ENCODE measurements around the gene MRPS17. TPM values are rescaled to one million over a fixed set of nuclear protein-coding genes. Genes with fewer than 3 reads are reported as not detected.

MRPS17 gene
- total RNA-seq (10 to 100 TPM in 1 of 2 donors, 1 to 10 TPM in 1; 9.8 to 14.8 TPM), polyA plus RNA-seq (ENCODE audit: insufficient read length in 6 of 6) (10 to 100 TPM; 12.4 to 16.5 (median 13.9) TPM)
- long read RNA-seq, donor 1, transcript MRPS17-201 (3 exons, 1,845 nt) = major isoform, 20 of 20 reads
- long read RNA-seq, donor 1, partial matches to known transcripts = 0 of 20 reads
- long read RNA-seq, donor 1, other reads (novel, unspliced or antisense) = 0 of 20 reads
- long read RNA-seq, donor 2, transcript MRPS17-201 (3 exons, 1,845 nt) = major isoform, 18 of 25 reads
- long read RNA-seq, donor 2, partial matches to known transcripts = 7 of 25 reads
- long read RNA-seq, donor 2, other reads (novel, unspliced or antisense) = 0 of 25 reads
- long read RNA-seq, donor 3, transcript MRPS17-201 (3 exons, 1,845 nt) = major isoform, 19 of 20 reads
- long read RNA-seq, donor 3, partial matches to known transcripts = 0 of 20 reads
- long read RNA-seq, donor 3, other reads (novel, unspliced or antisense) = 0 of 20 reads
- long read RNA-seq, donor 4, transcript MRPS17-201 (3 exons, 1,845 nt) = major isoform, 21 of 23 reads
- long read RNA-seq, donor 4, partial matches to known transcripts = 2 of 23 reads
- long read RNA-seq, donor 4, other reads (novel, unspliced or antisense) = 0 of 23 reads
- long read RNA-seq, donor 5, transcript MRPS17-201 (3 exons, 1,845 nt) = major isoform, 24 of 34 reads
- long read RNA-seq, donor 5, partial matches to known transcripts = 10 of 34 reads
- long read RNA-seq, donor 5, other reads (novel, unspliced or antisense) = 0 of 34 reads
- long read RNA-seq, donor 6, transcript MRPS17-201 (3 exons, 1,845 nt) = major isoform, 27 of 27 reads
- long read RNA-seq, donor 6, partial matches to known transcripts = 0 of 27 reads
- long read RNA-seq, donor 6, other reads (novel, unspliced or antisense) = 0 of 27 reads
- long read RNA-seq, donor 7, partial matches to known transcripts = 0 of 4 reads
- long read RNA-seq, donor 7, other reads (novel, unspliced or antisense) = 0 of 4 reads
- long read RNA-seq, donor 8, transcript MRPS17-201 (3 exons, 1,845 nt) = major isoform, 5 of 5 reads
- long read RNA-seq, donor 8, partial matches to known transcripts = 0 of 5 reads
- long read RNA-seq, donor 8, other reads (novel, unspliced or antisense) = 0 of 5 reads
- long read RNA-seq, donor 9 = 0 reads
- long read RNA-seq, donor 10, transcript MRPS17-201 (3 exons, 1,845 nt) = major isoform, 15 of 17 reads
- long read RNA-seq, donor 10, partial matches to known transcripts = 0 of 17 reads
- long read RNA-seq, donor 10, other reads (novel, unspliced or antisense) = 2 of 17 reads
- long read RNA-seq, donor 11, transcript MRPS17-201 (3 exons, 1,845 nt) = major isoform, 24 of 24 reads
- long read RNA-seq, donor 11, partial matches to known transcripts = 0 of 24 reads
- long read RNA-seq, donor 11, other reads (novel, unspliced or antisense) = 0 of 24 reads
- long read RNA-seq, donor 12, transcript MRPS17-201 (3 exons, 1,845 nt) = major isoform, 9 of 9 reads
- long read RNA-seq, donor 12, partial matches to known transcripts = 0 of 9 reads
- long read RNA-seq, donor 12, other reads (novel, unspliced or antisense) = 0 of 9 reads

DNA sequence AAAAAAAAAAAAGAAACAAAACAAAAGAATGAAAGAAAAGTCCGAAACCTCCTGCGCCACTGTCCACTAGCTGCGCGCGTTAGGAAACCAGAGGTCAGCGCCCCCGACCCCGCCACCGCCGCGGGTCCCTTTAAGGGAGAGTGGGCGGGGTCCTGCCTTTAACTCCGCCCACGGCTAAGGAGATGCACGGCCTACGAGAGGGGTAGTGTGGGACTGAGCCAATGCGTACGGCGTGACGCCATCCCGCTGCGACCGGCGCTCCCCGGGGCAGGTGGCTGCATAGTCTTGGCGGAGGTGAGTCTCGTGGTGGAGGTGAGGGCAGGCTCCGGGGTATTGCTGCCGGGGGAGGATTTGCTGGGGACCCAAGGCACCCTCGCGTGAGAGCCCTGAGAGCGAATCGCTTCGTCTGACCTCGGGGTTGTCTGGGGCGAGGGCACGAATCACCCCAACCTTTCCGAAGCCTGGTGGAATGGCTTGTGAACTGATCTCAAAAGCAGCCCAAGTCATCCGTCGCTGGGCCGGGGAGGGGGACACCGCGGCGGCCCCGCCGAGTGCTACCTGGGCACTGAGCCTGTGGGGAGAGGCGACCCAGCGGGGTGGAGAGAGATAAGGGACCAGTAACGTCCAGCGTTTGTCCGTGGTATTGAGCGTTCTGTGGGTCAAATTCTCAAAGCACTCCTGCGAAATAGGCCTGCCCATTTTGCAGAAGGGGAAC lies at the start of gene MRPS17:
Gene MRPS17 (plus strand): TSS at position 241 of the 715 bp plus-strand sequence. CDS start 1,319 bp downstream, outside the sequence.
- Histone ChIP-seq H3K4me3 (peak within 1 kb of the TSS; percentile 84 to 91), H3K27ac (peak within 1 kb of the TSS in 1 of 2 donors; percentile 74), H3K4me1 (peaks cover 0 to 14% of the 10 kb centered on the region in 2 donors), H3K27me3 (no peaks in the 10 kb centered on the region), H3K36me3 (peaks cover 0 to 30% of the 10 kb centered on the region in 2 donors), H3K9me3 (no peaks in the 10 kb centered on the region)
- no peak for TF ChIP-seq CTCF (IDR thresholded peaks at IDR 0.05)
- DNase-seq = peak; percentile 79 to 98 (median 93)
- intact Hi-C loops (cut with DNase I) = no loop called here
- peak; percentile 100 for ATAC-seq

- Histone ChIP-seq H3K4me1 (no peaks in the 10 kb centered on the region), H3K9me3 (peaks cover 0 to 6% of the 10 kb centered on the region in 2 donors), H3K27me3 (no peaks in the 10 kb centered on the region), H3K36me3 (peaks cover 0 to 17% of the 10 kb centered on the region in 2 donors), H3K27ac (no peak overlapping the region), H3K4me3 (no peak overlapping the region)
- DNase-seq (no peak), ATAC-seq (no peak)
- no peak for TF ChIP-seq CTCF (IDR thresholded peaks at IDR 0.05)
- intact Hi-C loops (cut with DNase I) = no loop called here
These were observed 47.5 kb upstream of the MRPS17 start for GRCh38 chr7:55903985-55904759.

DNA sequence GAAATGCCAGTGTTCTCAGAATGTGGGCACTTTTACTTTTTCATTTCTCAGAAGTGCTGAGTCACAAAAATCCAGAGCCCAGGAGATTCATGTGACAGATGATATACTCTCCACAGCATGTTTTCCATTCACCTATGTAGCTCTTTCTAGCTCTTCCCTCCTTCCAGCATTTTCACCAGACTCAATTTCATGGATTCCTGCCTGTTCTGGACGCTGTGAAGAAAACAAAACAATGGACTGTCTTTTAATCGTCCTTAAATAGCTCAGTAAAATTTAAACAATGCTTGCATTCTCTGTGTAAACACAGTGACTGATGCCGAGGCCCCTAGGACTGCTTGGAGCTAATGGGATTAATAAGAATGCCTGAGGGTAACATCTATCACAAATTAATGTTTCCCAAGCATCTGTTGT lies 38.9 kb upstream of the MRPS17 start:
- DNase-seq (no peak), ATAC-seq (no peak)
- H3K4me1 ChIP-seq = no peaks in the 10 kb centered on the region
- H3K27ac ChIP-seq = no peak overlapping the region
- peaks cover 0 to 23% of the 10 kb centered on the region in 2 donors for H3K36me3 ChIP-seq
- no peaks in the 10 kb centered on the region for H3K27me3 ChIP-seq
- intact Hi-C loops (cut with DNase I) = no loop called here
- H3K9me3 ChIP-seq = no peaks in the 10 kb centered on the region
- TF ChIP-seq CTCF (IDR thresholded peaks at IDR 0.05) = no peak
- H3K4me3 ChIP-seq = no peak overlapping the region

DNA sequence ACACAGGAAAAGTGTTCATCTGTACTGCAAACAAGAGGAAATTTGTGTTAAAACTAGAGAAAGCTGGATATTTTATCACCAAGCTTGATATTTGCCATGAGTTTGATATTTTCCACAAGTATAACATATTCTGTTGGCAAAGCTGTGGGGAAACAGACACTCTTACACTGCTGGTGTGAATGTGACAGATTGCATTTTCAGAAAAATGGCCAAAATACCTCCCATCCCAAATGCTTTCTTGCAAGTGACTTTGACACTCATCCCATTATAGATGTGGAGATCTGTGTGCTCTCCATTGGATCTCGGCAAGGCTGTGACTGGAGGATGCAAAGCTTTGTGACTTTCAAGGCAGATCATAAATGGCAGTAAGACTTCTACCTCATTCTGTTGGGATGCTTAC lies 33.9 kb upstream of the MRPS17 start:
- Histone ChIP-seq H3K36me3 (peaks cover 0 to 25% of the 10 kb centered on the region in 2 donors), H3K27ac (no peak overlapping the region), H3K4me1 (no peaks in the 10 kb centered on the region), H3K27me3 (no peaks in the 10 kb centered on the region), H3K9me3 (no peaks in the 10 kb centered on the region), H3K4me3 (no peak overlapping the region)
- intact Hi-C loops (cut with DNase I) = no loop called here
- DNase-seq = no peak
- no peak for TF ChIP-seq CTCF (IDR thresholded peaks at IDR 0.05)
- no peak for ATAC-seq

Measured in left lung (tissue), 14 donors.